ENCODE measurements around the gene TBC1D22A. TPM values are rescaled to one million over a fixed set of nuclear protein-coding genes. Genes with fewer than 3 reads are reported as not detected.

Gene TBC1D22A
- polyA plus RNA-seq, 1 experiment, result 24.2 TPM

GRCh38 chr22:46834021-46834737 is 71.7 kb downstream of the TBC1D22A start:
- no peak for TF ChIP-seq CTCF (IDR thresholded peaks at IDR 0.05; ENCODE audit: insufficient read depth, low read depth, low read length)
- no peaks in the 10 kb centered on the region; the same call in 1 of the 2 replicates for H3K36me3 ChIP-seq (ENCODE audit: control insufficient read depth, insufficient read depth, low read length)
- ChIA-PET CTCF (interaction anchor here (1.2 to 2.8 kb wide), 3 partner anchors 10 to 35 kb away, joined by 3 to 18 read pairs (median 7); no protein-coding TSS in a partner anchor), POLR2A (no interaction called here)
- H3K4me3 ChIP-seq (ENCODE audit: low read depth, low read length), result no peak overlapping the region
- H3K27me3 ChIP-seq (ENCODE audit: control insufficient read depth, insufficient read depth, low read length), result no peaks in the 10 kb centered on the region
- DNase-seq (ENCODE audit: low read depth), result no peak

- no peak for TF ChIP-seq CTCF (IDR thresholded peaks at IDR 0.05; ENCODE audit: insufficient read depth, low read depth, low read length)
- CTCF ChIA-PET, result interaction anchor here (1.0 to 2.8 kb wide), 3 partner anchors 9 to 177 kb away, joined by 3 to 18 read pairs (median 3); no protein-coding TSS in a partner anchor
- Histone ChIP-seq H3K27me3 (ENCODE audit: control insufficient read depth, insufficient read depth, low read length) (no peaks in the 10 kb centered on the region), H3K36me3 (ENCODE audit: control insufficient read depth, insufficient read depth, low read length) (no peaks in the 10 kb centered on the region; the same call in 1 of the 2 replicates), H3K4me3 (ENCODE audit: low read depth, low read length) (no peak overlapping the region)
- POLR2A ChIA-PET, result no interaction called here
- no peak for DNase-seq (ENCODE audit: low read depth)
Observed at GRCh38 chr22:46835288-46835687, 72.8 kb downstream of the TBC1D22A start.

GRCh38 chr22:46835693-46836092 is 73.2 kb downstream of the TBC1D22A start:
- ChIA-PET POLR2A (no interaction called here), CTCF (interaction anchor here (1.0 kb wide), 1 partner anchor 177 kb away, joined by 3 read pairs; no protein-coding TSS in a partner anchor)
- Histone ChIP-seq H3K27me3 (ENCODE audit: control insufficient read depth, insufficient read depth, low read length) (no peaks in the 10 kb centered on the region), H3K36me3 (ENCODE audit: control insufficient read depth, insufficient read depth, low read length) (no peaks in the 10 kb centered on the region; the same call in 1 of the 2 replicates), H3K4me3 (ENCODE audit: low read depth, low read length) (no peak overlapping the region)
- no peak for TF ChIP-seq CTCF (IDR thresholded peaks at IDR 0.05; ENCODE audit: insufficient read depth, low read depth, low read length)
- no peak for DNase-seq (ENCODE audit: low read depth)

- H3K4me3 ChIP-seq (ENCODE audit: low read depth, low read length), result no peak overlapping the region
- DNase-seq (ENCODE audit: low read depth), result no peak
- H3K27me3 ChIP-seq (ENCODE audit: control insufficient read depth, insufficient read depth, low read length), result no peaks in the 10 kb centered on the region
- no peaks in the 10 kb centered on the region for H3K36me3 ChIP-seq (ENCODE audit: control insufficient read depth, insufficient read depth, low read length)
- ChIA-PET POLR2A (no interaction called here), CTCF (no interaction called here)
- TF ChIP-seq CTCF (IDR thresholded peaks at IDR 0.05; ENCODE audit: insufficient read depth, low read depth, low read length), result no peak
Observed at GRCh38 chr22:46841522-46841921, 79.1 kb downstream of the TBC1D22A start.

- TF ChIP-seq CTCF (IDR thresholded peaks at IDR 0.05; ENCODE audit: insufficient read depth, low read depth, low read length), result no peak
- CTCF ChIA-PET, result interaction anchor here (3.3 kb wide), 1 partner anchor 9 kb away, joined by 18 read pairs; no protein-coding TSS in a partner anchor
- Histone ChIP-seq H3K27me3 (ENCODE audit: control insufficient read depth, insufficient read depth, low read length) (no peaks in the 10 kb centered on the region), H3K36me3 (ENCODE audit: control insufficient read depth, insufficient read depth, low read length) (no peaks in the 10 kb centered on the region), H3K4me3 (ENCODE audit: low read depth, low read length) (no peak overlapping the region)
- no peak for DNase-seq (ENCODE audit: low read depth)
- POLR2A ChIA-PET, result no interaction called here
Observed at GRCh38 chr22:46842606-46843005, 80.2 kb downstream of the TBC1D22A start.
